Erythroblast (primary cell): ENCODE measurements around the gene DENND1B.

Experiments
- GATA1 ChIP-seq: IDR thresholded peaks from 2 replicates; pipeline ENCODE4 v1.6.1; 2011; ENCODE audit warnings: low read depth, mild to moderate bottlenecking, control low read depth, low read length, moderate library complexity
- POLR2A ChIP-seq: IDR thresholded peaks from 2 replicates; pipeline ENCODE4 v1.6.1; 2011; ENCODE audit warnings: mild to moderate bottlenecking, low read length

GRCh38 chr1:197808880-197809279 lies 33.6 kb upstream of the DENND1B start:
- TF ChIP-seq POLR2A (no peak), GATA1 (no peak)
